Neural crest cell (in vitro differentiated cells): ENCODE measurements around the gene TMEM9. TPM values are rescaled to one million over a fixed set of nuclear protein-coding genes. Genes with fewer than 3 reads are reported as not detected.

ENCODE experiments used
- DNase-seq: peaks from one replicate; pipeline ENCODE4 v3.0.0; 2021; ENCODE audit warnings: low read depth, mixed read lengths, low spot score
- H3K27ac Mint-ChIP-seq: one replicate; pipeline ENCODE4 v1.8.0; 2021; ENCODE audit warnings: mild to moderate bottlenecking, mixed read lengths; ENCODE audit not compliant: unreplicated experiment
- H3K27me3 Mint-ChIP-seq: 2 replicates; pipeline ENCODE4 v1.8.0; 2021; ENCODE audit warnings: low read depth, mild to moderate bottlenecking, mixed read lengths
- H3K36me3 Mint-ChIP-seq: 2 replicates; pipeline ENCODE4 v1.8.0; 2021; ENCODE audit warnings: low read depth, mild to moderate bottlenecking, mixed read lengths
- H3K4me1 Mint-ChIP-seq: 2 replicates; pipeline ENCODE4 v1.8.0; 2021; ENCODE audit warnings: mixed read lengths
- H3K4me3 Mint-ChIP-seq: one replicate; pipeline ENCODE4 v1.8.0; 2021; ENCODE audit warnings: mild to moderate bottlenecking, mixed read lengths
- H3K9me3 Mint-ChIP-seq: 2 replicates; pipeline ENCODE4 v1.8.0; 2021; ENCODE audit warnings: mixed read lengths
- total RNA-seq: library from RNA; stranded (reverse); gene quantifications from 2 replicates; pipeline ENCODE4 v1.2.1, GENCODE V29; 2021
- TF ChIP-seq, protein P1 (sequence below): fragments of 200-600 bp; sonication (generic); conservative IDR thresholded peaks from 2 replicates; pipeline ENCODE4 v1.5.0; 2021; ENCODE audit warnings: antibody characterized with exemption, mild to moderate bottlenecking

TMEM9 gene
- total RNA-seq, 1 donor from 2014 or later = 89.4 TPM

DNA sequence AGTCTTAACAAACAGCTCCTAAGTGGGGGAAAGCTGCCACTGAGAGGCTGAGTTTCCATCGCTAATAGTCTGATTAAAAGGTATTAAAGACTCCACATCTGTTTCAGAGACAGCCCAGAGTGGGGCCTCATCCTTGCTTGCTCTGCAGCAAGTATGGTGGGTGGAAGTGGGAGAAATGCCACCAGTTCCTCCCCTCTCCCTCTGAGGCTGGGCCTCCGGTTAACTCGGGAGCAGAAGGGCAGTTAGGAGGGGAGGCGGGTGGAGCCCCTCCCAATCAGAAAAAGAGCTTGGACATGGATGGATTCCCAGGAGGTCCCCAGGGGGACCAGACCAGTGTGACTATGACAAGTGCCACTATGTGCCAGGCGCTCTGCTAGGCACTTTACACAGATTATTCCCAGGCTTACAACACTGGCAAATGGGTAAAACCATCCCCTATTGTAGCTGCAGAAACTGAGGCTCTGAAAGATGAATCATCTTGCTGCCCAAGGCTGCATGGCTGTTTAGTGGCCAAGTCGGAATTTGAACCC lies 15.9 kb downstream of the TMEM9 start:
- H3K4me1 Mint-ChIP-seq = no peaks in the 10 kb centered on the region
- TF ChIP-seq, protein P1, sequence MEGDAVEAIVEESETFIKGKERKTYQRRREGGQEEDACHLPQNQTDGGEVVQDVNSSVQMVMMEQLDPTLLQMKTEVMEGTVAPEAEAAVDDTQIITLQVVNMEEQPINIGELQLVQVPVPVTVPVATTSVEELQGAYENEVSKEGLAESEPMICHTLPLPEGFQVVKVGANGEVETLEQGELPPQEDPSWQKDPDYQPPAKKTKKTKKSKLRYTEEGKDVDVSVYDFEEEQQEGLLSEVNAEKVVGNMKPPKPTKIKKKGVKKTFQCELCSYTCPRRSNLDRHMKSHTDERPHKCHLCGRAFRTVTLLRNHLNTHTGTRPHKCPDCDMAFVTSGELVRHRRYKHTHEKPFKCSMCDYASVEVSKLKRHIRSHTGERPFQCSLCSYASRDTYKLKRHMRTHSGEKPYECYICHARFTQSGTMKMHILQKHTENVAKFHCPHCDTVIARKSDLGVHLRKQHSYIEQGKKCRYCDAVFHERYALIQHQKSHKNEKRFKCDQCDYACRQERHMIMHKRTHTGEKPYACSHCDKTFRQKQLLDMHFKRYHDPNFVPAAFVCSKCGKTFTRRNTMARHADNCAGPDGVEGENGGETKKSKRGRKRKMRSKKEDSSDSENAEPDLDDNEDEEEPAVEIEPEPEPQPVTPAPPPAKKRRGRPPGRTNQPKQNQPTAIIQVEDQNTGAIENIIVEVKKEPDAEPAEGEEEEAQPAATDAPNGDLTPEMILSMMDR = no peak
- H3K27me3 Mint-ChIP-seq = no peaks in the 10 kb centered on the region
- no peak overlapping the region for H3K27ac Mint-ChIP-seq
- DNase-seq = no peak
- H3K36me3 Mint-ChIP-seq = peaks cover 17% of the 10 kb centered on the region
- H3K4me3 Mint-ChIP-seq = no peak overlapping the region
- no peaks in the 10 kb centered on the region for H3K9me3 Mint-ChIP-seq

DNA sequence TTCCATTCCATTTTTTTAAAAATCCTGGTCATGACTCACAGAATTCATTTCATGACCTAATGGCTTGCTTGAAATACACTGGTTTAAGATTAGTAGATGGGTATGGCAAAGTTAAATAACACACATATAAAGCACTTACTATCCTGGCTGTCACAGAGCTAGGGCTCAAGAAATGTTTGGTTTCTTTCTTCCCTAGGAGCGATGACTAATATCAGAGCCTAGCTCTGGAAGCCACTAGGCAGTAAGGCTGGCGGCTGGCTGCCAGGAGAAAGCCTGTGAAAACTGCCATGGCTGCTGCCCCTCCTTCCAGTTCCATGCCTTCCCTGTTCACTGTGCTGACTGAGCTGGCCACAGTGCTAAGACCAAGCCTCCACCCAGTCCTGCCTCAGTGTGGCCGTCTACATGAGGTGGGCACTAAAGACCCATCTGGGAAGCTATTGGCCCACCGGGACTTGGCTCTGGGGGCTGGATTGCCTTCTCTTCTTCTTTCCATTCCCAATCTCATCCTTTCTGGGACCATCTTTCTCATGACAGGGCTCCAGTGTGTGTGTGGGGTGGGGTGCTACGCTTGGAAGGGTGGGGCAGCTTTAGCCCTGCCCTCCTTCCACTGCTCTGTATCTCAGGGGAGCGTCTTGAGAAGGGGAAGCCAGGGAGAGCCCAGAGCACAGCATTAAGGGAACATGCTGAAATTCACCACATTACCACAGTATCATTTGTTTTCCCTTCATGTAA lies 16.5 kb downstream of the TMEM9 start:
- H3K36me3 Mint-ChIP-seq = peaks cover 20% of the 10 kb centered on the region
- TF ChIP-seq, protein P1 = no peak
- H3K4me1 Mint-ChIP-seq = no peaks in the 10 kb centered on the region
- H3K9me3 Mint-ChIP-seq = no peaks in the 10 kb centered on the region
- DNase-seq = no peak
- no peaks in the 10 kb centered on the region for H3K27me3 Mint-ChIP-seq
- no peak overlapping the region for H3K4me3 Mint-ChIP-seq
- no peak overlapping the region for H3K27ac Mint-ChIP-seq

DNA sequence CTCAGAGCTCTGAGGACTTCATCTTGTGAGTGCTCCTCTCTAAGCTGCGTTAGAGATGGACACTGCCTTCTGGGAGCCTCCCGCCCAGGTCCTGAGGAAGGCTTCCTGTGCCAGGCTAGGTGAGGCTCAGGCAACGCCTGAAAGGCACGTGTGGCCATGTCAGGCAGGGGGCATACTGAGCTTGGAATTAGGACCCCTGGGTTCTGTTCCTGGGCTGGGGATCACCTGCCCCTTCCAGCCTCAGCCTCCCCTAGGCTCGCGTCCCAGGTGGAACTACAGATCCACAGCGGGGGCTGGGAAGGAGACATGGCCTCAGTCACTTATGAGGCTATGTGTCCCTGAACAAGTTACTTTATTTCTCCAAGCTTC lies 17.3 kb downstream of the TMEM9 start:
- H3K36me3 Mint-ChIP-seq = peaks cover 24% of the 10 kb centered on the region
- no peak for DNase-seq

DNA sequence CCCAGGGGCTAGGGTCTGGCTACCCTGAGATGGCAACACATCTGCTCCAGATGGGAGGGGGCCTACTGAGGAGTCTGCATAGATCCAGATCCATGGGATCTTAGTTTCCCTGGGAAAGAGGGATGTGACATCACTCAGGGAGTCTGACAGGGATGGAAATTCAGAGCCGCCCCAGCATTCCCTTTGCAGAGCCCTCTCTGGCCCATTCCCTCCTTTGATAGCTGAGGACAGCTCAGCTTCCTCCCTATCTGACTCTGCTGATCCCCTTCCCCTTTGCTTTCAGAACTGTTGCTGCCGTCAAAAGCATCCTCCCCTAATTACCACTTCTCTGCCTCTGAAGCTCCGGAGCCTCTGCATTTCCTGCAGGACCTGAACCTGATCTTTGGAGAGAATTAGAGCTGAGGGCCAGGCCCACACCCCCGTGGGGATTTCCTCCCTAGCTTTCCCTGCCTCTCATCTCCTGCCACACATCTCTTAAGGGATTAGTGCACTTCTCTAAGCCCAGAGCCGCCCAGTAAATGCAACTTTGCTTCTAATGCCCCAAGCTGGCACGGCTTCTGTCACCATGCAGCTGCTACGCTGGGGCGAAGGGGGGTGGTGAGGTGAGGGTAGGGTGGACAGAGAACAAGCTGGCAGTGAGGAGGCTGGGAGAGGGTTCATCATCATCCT lies 17.8 kb downstream of the TMEM9 start:
- TF ChIP-seq, protein P1 = no peak
- Mint-ChIP-seq H3K27me3 (no peaks in the 10 kb centered on the region), H3K36me3 (peaks cover 29% of the 10 kb centered on the region), H3K4me3 (no peak overlapping the region), H3K9me3 (peaks cover 3% of the 10 kb centered on the region), H3K27ac (no peak overlapping the region), H3K4me1 (no peaks in the 10 kb centered on the region)
- DNase-seq = no peak

More for the DNA sequence above, 17.3 kb downstream of the TMEM9 start:
- no peak overlapping the region for H3K4me3 Mint-ChIP-seq
- no peaks in the 10 kb centered on the region for H3K27me3 Mint-ChIP-seq
- no peak overlapping the region for H3K27ac Mint-ChIP-seq
- TF ChIP-seq, protein P1 = no peak
- H3K9me3 Mint-ChIP-seq = no peaks in the 10 kb centered on the region
- no peaks in the 10 kb centered on the region for H3K4me1 Mint-ChIP-seq

DNA sequence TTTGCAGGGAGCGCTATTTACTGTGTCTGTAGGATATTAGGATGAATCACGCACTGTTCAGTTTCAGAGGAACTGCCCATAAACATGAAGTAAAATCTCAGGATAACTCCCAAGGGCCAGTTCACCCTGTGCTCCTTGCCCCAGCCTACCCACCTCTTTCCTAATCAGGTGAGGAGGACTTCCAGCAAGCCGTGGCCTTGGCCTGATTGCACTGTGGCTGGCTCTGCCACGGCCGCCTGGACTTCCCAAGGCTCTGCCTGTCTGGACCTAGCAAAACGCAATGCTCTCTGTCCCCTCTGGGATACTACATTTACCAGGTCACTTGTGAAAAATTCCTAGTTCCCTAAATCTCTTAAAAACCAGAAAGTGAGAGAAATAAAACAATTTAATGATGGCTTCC lies 19.9 kb downstream of the TMEM9 start:
- H3K36me3 Mint-ChIP-seq = peaks cover 27% of the 10 kb centered on the region
- TF ChIP-seq, protein P1 = no peak
- H3K9me3 Mint-ChIP-seq = peaks cover 6% of the 10 kb centered on the region
- no peaks in the 10 kb centered on the region for H3K27me3 Mint-ChIP-seq
- no peak overlapping the region for H3K4me3 Mint-ChIP-seq
- no peaks in the 10 kb centered on the region for H3K4me1 Mint-ChIP-seq
- no peak for DNase-seq
- H3K27ac Mint-ChIP-seq = no peak overlapping the region
